ENCODE measurements around the gene LTN1. TPM values are rescaled to one million over a fixed set of nuclear protein-coding genes. Genes with fewer than 3 reads are reported as not detected.

LTN1 gene
- total RNA-seq, 1 donor from 2014 or later: 24.3 TPM

DNA sequence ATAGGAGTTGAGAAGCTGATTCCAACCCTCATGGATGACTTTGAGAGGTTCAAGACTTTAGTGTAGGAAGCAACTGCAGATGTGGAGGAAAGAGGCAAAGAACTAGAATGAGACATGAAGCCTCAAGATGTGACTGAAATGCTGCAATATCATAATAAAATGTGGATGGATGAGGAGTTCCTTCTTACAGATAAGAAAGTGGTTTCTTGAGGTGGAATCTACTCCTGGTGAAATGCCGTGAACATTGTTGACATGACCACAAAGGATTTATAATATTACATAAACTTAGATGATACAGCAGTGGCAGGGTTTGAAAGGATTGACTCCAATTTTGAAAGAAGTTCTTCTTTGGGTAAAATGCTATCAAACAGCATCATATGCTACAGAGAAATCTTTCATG, 28.8 kb downstream of the LTN1 start:
- no peak overlapping the region for H3K27ac Mint-ChIP-seq
- DNase-seq (ENCODE audit: extremely low spot score, unreplicated experiment): no peak
- TF ChIP-seq, protein P1, sequence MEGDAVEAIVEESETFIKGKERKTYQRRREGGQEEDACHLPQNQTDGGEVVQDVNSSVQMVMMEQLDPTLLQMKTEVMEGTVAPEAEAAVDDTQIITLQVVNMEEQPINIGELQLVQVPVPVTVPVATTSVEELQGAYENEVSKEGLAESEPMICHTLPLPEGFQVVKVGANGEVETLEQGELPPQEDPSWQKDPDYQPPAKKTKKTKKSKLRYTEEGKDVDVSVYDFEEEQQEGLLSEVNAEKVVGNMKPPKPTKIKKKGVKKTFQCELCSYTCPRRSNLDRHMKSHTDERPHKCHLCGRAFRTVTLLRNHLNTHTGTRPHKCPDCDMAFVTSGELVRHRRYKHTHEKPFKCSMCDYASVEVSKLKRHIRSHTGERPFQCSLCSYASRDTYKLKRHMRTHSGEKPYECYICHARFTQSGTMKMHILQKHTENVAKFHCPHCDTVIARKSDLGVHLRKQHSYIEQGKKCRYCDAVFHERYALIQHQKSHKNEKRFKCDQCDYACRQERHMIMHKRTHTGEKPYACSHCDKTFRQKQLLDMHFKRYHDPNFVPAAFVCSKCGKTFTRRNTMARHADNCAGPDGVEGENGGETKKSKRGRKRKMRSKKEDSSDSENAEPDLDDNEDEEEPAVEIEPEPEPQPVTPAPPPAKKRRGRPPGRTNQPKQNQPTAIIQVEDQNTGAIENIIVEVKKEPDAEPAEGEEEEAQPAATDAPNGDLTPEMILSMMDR (conservative IDR thresholded peaks at IDR 0.05): no peak
- H3K36me3 Mint-ChIP-seq: peaks cover 14% of the 10 kb centered on the region
- no peaks in the 10 kb centered on the region for H3K27me3 Mint-ChIP-seq
- no peaks in the 10 kb centered on the region for H3K9me3 Mint-ChIP-seq
- H3K4me1 Mint-ChIP-seq (ENCODE audit: unreplicated experiment): no peaks in the 10 kb centered on the region
- no peak overlapping the region for H3K4me3 Mint-ChIP-seq

DNA sequence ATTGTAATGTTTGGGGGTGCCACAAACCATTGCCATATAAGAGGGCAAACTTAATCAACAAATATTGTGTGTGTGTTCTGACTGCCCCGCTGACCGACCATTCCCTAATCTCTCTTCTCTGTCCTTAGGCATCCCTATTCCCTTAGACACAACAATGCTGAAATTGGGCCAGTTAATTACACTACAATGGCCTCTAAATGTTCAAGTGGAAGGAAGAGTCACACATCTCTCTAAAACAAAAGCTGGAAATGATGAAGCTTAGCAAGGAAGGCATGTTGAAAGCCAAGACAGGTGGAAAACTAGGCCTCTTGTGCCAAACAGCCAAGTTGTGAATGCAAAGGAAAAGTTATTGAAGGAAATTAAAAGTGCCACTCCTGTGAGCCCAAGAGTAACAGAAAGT, 30.2 kb downstream of the LTN1 start:
- H3K27me3 Mint-ChIP-seq: no peaks in the 10 kb centered on the region
- no peaks in the 10 kb centered on the region for H3K9me3 Mint-ChIP-seq
- H3K36me3 Mint-ChIP-seq: peaks cover 12% of the 10 kb centered on the region
- no peak for DNase-seq (ENCODE audit: extremely low spot score, unreplicated experiment)
- no peaks in the 10 kb centered on the region for H3K4me1 Mint-ChIP-seq (ENCODE audit: unreplicated experiment)
- no peak overlapping the region for H3K4me3 Mint-ChIP-seq
- no peak overlapping the region for H3K27ac Mint-ChIP-seq
- TF ChIP-seq, protein P1 (conservative IDR thresholded peaks at IDR 0.05): no peak

DNA sequence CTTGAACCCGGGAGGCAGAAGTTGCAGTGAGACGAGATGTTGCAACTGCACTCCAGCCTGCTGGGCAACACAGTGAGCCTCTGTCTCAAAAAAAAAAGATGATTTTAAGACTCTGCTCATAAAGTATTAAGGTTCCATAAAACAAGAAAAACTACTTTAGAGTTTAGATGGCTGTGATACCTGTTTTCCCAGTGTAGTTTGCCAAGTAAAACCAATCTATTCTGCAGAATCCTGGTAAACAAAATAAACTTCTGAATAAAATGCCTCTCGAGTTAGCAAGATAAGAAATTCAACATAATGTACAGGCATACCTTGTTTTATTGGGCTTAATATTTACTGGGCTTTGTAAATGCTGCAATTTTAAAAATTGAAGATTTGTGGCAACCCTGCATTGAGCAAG, 30.8 kb downstream of the LTN1 start:
- H3K4me3 Mint-ChIP-seq: no peak overlapping the region
- H3K9me3 Mint-ChIP-seq: no peaks in the 10 kb centered on the region
- H3K36me3 Mint-ChIP-seq: peaks cover 12% of the 10 kb centered on the region
- DNase-seq (ENCODE audit: extremely low spot score, unreplicated experiment): no peak
- no peaks in the 10 kb centered on the region for H3K27me3 Mint-ChIP-seq
- H3K27ac Mint-ChIP-seq: peak overlapping the region; percentile 69
- no peaks in the 10 kb centered on the region for H3K4me1 Mint-ChIP-seq (ENCODE audit: unreplicated experiment)
- TF ChIP-seq, protein P1 (conservative IDR thresholded peaks at IDR 0.05): no peak

DNA sequence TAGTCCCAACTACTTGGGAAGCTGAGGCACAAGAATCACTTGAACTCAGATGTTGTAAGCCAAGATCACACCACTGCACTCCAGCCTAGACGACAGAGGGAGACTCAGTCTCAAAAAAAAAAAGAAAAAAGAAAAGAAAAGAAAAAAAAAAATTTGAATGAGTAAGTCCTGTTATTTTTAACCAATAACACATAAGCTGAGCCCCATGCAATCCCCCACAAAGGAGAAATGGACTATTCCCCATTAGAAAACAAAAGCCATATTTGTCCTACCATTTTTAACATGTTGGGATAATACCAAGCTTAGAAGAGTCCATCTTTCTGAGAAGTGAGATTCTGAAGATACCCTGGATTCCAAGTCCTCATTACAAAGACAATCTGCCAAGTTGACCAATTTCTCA, 32.4 kb downstream of the LTN1 start:
- no peaks in the 10 kb centered on the region for H3K9me3 Mint-ChIP-seq
- peaks cover 11% of the 10 kb centered on the region for H3K36me3 Mint-ChIP-seq
- no peak overlapping the region for H3K4me3 Mint-ChIP-seq
- no peak overlapping the region for H3K27ac Mint-ChIP-seq
- no peak for DNase-seq (ENCODE audit: extremely low spot score, unreplicated experiment)
- no peaks in the 10 kb centered on the region for H3K27me3 Mint-ChIP-seq
- TF ChIP-seq, protein P1 (conservative IDR thresholded peaks at IDR 0.05): no peak
- no peaks in the 10 kb centered on the region for H3K4me1 Mint-ChIP-seq (ENCODE audit: unreplicated experiment)

DNA sequence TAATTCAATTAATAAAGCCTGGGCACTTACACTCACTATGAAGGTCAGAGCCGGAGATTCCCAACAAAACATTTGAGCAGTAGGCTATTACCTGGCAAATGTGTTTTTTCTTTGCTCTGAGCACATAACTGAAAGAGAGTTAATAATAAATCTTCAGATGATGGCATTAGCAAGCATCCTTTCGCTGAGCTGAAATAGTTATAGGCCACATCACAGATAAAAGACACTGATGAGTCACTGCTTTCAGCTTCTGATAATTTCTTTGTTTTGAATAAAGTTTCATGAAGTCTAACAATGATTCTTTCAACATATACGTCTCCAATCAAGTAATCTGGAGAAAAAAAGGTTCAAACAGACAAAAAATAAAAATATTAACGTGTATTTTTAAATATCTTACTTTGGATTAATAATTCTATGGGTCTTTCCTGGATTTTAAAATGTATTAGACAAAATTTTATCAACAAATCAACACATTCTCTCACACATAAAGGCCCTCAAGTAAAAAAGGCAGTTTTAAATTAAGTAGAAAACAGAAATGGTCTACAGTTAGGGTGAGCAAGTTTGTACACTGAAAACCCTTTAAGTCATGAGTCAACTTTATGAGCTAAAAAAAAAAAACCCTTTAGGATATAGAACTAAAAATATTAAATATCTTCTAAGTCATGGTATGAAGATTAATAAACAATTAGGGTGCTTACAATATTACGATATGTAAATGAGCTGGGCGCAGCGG, 33.1 kb downstream of the LTN1 start:
- Mint-ChIP-seq H3K36me3 (peaks cover 16% of the 10 kb centered on the region), H3K27ac (no peak overlapping the region), H3K9me3 (no peaks in the 10 kb centered on the region), H3K27me3 (no peaks in the 10 kb centered on the region), H3K4me1 (ENCODE audit: unreplicated experiment) (no peaks in the 10 kb centered on the region), H3K4me3 (no peak overlapping the region)
- no peak for DNase-seq (ENCODE audit: extremely low spot score, unreplicated experiment)
- TF ChIP-seq, protein P1 (conservative IDR thresholded peaks at IDR 0.05): no peak
